ENCODE results near the gene OR8B3. TPM values are rescaled to one million over a fixed set of nuclear protein-coding genes. Genes with fewer than 3 reads are reported as not detected.
"Not testable (repeated sequence)": the region's sequence is repeated elsewhere in the genome, so short reads cannot be mapped to it uniquely, and the experiment has no call there.

Gene OR8B3, protein sequence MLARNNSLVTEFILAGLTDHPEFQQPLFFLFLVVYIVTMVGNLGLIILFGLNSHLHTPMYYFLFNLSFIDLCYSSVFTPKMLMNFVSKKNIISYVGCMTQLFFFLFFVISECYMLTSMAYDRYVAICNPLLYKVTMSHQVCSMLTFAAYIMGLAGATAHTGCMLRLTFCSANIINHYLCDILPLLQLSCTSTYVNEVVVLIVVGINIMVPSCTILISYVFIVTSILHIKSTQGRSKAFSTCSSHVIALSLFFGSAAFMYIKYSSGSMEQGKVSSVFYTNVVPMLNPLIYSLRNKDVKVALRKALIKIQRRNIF
- total RNA-seq (2014; rRNA removed; shearing (Covaris generic)): not detected in 2 replicates
- not detected in 2 replicates for polyA plus RNA-seq (2015; cell fraction: cytosol; rRNA removed)
- polyA plus RNA-seq (2015; cell fraction: nucleus; rRNA removed): not detected in 2 replicates

GRCh38 chr11:124398924-124399323 lies at the start of gene OR8B3:
OR8B3 (minus strand) TSS chr11:124399024; CDS start chr11:124397351, 1,673 bp downstream.
- DNase-seq (ENCODE audit: low read depth): no peak

DNA sequence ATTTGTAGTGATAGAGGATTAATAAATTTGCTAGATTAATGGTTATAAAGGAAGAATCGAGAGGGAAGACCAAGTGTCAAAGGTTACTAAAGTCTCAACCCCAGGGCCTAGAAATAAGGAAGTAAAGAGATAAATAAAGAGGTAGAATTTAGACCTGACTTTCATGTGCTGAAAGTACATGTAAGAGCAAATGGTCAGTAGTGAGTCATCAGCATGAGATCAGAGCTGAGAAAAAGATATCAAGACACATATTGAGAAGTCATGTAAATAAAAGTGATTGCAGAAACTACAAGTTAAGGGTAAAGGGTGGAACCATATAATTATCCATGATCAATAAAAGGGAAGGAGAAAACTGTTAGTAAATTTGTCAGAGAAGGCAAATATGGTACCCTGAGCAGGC lies 48.1 kb upstream of the OR8B3 start:
- DNase-seq (ENCODE audit: low read depth): no peak

DNA sequence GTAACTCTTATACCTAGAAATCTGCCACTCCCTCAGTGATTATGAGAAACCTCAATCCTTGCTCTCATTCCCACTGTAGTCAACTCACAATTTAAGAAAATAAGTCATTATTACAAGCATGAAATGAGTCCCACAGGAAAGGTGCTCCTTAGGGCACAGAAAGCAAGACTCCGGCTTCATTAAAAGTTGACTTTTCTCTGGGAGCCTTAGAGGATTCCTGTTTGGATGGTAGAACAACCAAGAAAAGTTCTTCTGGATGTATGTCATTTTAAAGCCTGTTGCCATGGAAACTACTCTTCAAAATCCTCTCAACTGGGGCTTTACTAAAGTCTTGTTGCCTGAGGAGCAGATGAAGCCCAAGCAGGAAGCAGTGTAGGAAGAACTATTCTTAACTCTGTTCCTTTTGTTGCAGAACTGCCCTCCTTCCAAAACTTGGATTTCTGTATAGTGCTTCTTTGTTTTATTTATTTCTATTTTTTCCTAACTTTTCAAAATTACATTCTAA lies 46.9 kb upstream of the OR8B3 start, which contains the start of gene OR8B8:
TSS of gene OR8B8 (minus strand) at position 51 of the 505 bp plus-strand sequence. CDS start 4,611 bp downstream, outside the sequence.
- no peak for DNase-seq (ENCODE audit: low read depth)

DNA sequence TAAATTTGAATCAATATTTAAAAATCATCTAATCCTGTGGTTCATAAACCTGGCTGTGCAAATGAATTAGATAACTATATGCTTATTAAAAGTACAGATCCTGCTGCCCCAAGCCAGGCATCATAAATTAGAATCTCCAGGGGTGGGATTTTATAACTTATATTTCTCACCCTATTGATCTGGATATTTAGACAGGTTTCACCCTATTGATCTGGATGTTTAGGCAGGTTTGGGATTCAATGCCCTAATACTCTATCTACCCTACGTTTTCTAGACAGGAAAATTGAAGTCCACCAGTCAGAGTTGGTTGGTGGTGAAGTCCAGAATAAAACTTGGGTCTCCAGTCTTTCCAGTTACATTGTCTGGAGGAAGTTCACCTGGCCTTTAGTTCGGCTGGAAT lies 44.0 kb upstream of the OR8B3 start:
- DNase-seq (ENCODE audit: low read depth): no peak

GRCh38 chr11:124442442-124442841 lies 43.6 kb upstream of the OR8B3 start:
- DNase-seq (ENCODE audit: low read depth): no peak

DNA sequence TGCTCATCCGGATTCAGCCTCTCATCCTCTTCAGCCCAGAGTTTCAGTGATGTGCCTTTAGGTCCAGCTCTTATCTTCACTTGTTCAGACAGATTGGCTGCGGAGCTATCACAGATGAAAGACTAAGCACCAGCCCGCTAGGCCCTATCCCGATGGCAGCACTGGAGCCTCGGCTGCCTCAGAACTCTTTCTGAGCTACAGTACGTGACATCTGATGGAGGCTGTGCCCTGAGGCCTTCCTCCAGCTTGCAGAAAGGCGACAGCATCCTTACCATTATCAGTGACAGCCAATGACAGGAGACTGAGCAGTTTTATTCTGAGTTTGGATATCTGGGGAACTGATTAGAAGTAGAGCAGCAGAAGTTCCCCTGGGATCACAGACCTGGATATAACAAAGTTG lies 42.7 kb upstream of the OR8B3 start:
- DNase-seq (ENCODE audit: low read depth): no peak

DNA sequence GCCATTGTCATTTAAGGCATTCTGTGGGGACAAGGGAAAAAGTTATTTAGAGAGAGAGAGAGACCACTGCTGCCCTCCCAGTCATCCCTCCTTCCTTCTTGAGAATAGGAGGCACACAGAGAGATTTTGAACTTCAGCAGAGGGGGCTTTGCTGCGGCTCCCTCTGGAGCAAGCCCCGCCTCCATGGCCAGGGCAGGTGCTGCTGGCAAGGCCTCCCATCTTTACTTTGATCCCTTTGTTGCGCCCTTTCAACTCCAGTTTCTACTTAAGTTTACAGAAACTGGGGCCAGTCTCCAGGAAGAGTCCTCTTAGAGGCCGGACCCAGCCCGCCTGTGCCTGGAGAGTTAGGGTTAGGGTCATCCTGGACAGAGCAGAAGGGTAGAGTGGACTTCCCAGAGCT lies 42.3 kb upstream of the OR8B3 start:
- no peak for DNase-seq (ENCODE audit: low read depth)

GRCh38 chr11:124440608-124441007 lies 41.8 kb upstream of the OR8B3 start:
- no peak for DNase-seq (ENCODE audit: low read depth)

DNA sequence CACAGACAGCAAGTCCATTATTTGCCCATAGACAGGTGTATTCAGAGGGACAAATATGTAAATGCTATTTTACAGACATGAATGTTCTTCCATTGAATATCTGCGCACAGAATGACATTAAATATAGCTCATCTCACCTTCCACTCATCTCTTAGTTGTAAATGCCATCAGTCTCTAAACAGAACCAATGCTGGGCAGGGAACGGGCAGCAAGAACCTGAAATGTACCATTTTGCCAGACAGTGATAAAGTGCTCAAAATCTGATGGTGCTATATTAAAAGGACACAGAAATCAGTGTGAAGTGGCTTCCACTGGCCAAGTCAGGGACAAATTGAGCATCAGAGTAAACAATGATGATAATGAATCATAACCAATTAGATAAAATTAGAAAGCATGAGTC lies 35.9 kb upstream of the OR8B3 start:
- DNase-seq (ENCODE audit: low read depth): no peak

DNA sequence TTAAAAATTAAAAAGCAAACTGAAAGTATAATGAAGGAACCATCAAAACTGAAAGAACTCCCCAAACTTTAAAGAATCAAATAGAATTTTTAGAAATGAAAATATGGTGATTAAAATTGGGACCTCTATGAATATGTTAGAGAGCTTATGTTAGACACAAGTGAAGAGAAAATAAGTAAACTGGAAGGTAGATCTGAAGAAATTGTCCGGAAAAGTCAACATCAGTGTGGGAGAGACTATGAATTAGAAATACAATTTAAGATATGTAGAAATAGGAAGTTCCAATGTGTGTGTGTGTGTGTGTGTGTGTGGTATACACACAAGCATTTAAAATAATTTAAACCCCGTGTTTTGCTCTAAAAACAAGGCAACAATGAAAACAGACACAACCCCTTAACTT lies 30.8 kb upstream of the OR8B3 start:
- DNase-seq (ENCODE audit: low read depth): no peak

GRCh38 chr11:124424384-124424921 lies 25.6 kb upstream of the OR8B3 start, which contains the start of gene OR8B4:
OR8B4 (minus strand) TSS chr11:124424871; CDS start chr11:124424871, 0 bp downstream.
- DNase-seq (ENCODE audit: low read depth): no peak

DNA sequence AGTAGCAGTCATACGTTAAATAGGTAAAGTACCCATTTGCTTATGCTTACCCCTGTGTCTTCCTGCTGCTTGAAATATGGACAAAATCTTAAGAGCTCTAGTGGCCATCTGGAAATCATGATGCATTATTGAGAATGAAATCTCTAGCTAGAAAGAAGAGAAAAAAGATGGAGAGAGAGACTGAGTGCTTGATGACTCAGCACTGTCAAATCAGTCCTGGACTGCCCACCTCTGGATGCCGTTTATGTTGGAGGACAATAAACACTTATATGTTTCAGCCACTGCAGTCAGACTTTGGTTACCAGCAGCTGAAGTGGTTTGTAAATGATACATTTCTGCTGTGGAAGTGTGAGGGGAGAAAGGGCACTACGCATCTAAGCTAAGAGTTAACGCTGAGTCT lies 22.2 kb upstream of the OR8B3 start:
- DNase-seq (ENCODE audit: low read depth): no peak

DNA sequence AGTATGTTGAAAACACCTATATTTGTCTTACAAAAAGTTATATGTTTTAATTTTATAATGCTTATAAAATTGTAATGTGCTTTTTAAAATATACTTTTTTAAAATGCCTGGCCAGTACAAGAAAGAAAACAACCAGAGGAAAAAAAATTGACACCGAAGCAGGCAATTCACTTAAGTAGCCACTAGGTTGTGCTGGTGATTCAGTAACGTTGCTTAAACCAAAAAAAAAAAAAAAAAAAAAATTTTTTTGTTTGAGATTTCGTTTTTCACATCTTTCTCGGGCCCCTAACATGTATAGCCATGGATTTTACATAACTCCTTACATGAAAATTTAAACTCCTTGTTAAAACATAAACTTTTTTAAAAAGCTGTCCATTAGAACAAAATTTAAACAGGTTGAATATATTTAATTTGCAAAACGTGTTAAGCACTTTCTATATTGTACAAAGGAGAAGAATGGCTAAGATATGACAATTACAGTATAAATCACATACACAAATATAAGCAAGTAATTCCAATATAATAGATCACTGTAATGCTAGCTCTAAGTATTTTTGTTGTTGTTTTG lies 16.6 kb upstream of the OR8B3 start:
- DNase-seq (ENCODE audit: low read depth): peak; percentile 19

- no peak for DNase-seq (ENCODE audit: low read depth)
These were observed 11.1 kb upstream of the OR8B3 start for GRCh38 chr11:124409906-124410305.

GRCh38 chr11:124405581-124405980 lies 6.8 kb upstream of the OR8B3 start:
- peak; percentile 65 for DNase-seq (ENCODE audit: low read depth)

- not testable (repeated sequence) for DNase-seq (ENCODE audit: low read depth)
These were observed 4.4 kb upstream of the OR8B3 start for GRCh38 chr11:124403186-124403585.

DNA sequence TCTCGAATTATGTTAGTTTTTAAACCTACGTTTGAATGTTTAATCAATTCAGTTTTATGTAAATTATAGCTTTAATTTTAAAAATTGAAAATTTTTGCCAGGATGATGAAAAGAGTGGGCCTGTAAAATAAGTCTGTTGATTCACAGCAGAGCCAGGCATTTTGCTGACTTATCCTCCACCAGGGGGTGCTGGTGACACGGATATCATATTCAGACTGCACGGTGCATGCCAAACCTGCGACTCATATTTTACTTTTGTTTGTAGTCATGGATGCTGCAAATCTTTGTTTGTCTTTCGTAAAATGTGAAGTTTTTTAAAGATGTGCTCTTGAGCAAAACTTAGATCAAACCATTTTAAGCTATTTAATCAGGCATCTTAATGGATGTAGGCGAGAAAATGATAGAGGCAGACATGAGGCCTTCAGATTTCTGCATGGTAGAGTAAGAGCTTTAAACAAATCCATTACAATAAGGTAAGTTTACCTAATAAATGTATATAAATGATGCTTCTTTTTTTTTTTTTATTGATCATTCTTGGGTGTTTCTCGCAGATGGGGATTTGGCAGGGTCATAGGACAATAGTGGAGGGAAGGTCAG lies 3.6 kb upstream of the OR8B3 start:
- DNase-seq (ENCODE audit: low read depth): peak; percentile 57

GRCh38 chr11:124396847-124397246 lies 2.0 kb downstream of the OR8B3 start:
- not testable (repeated sequence) for DNase-seq (ENCODE audit: low read depth)

DNA sequence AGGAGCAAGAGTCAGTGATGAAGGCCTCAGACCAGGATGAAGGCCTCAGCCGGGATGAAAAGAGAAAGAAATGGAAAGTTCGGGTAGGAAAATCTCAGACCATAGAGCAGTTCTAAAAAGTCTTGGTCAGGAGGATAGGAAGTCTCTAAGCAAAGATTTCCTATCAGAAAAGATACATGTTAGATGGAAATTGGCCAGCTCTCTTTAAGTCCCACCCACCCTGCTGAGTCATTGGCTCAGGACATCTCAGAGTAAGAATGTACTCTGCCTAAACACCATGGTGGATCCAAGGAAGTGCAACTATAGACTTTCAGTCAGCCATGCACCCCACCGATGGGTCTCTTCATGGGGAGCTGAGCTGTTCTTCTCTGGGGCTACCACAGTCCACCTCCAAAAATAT lies 4.4 kb downstream of the OR8B3 start:
- peak; percentile 25 for DNase-seq (ENCODE audit: low read depth)

GRCh38 chr11:124384399-124384798 lies 14.4 kb downstream of the OR8B3 start, which contains the start of gene OR8B2:
OR8B2 (minus strand) TSS chr11:124384499; CDS start chr11:124383343, 1,156 bp downstream.
- DNase-seq (ENCODE audit: low read depth): no peak

GRCh38 chr11:124382857-124383256 lies 16.0 kb downstream of the OR8B3 start:
- not testable (repeated sequence) for DNase-seq (ENCODE audit: low read depth)

DNA sequence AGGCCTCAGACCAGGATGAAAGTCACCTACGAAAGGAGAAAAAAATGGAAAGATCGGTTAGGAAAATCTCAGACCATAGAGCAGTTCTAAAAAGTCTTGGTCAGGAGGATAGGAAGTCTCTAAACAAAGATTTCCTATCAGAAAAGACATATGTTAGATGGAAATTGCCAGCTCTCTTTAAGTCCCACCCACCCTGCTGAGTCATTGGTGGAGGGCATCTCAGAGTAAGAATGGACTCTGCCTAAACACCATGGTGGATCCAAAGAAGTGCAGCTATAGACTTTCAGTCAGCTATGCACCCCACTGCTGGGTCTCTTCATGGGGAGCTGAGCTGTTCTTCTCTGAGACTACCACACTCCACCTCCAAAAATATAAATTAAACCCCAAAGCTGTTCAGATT lies 18.2 kb downstream of the OR8B3 start:
- no peak for DNase-seq (ENCODE audit: low read depth)
